SK-N-SH (cell line): ENCODE results near the gene CYP4F11. TPM values are rescaled to one million over a fixed set of nuclear protein-coding genes. Genes with fewer than 3 reads are reported as not detected.

ENCODE experiments used
- CTCF ChIA-PET: fragments of 300-600, 350-600 bp; formaldehyde crosslinking; extraction: SDS; loops from one replicate; lab custom pipeline; 2021; lab: Yijun Ruan, JAX
- POLR2A ChIA-PET: fragments of 350-600 bp; sonication (Branson Sonifier 250); formaldehyde crosslinking; extraction: SDS; loops from one replicate; lab custom pipeline; 2020; ENCODE audit warnings: antibody characterized with exemption, inconsistent platforms; lab: Yijun Ruan, JAX
- DNase-seq: peaks from one replicate; pipeline ENCODE4 v3.0.0; 2012
- H2AFZ ChIP-seq: fragments of 200-600 bp; sonication (generic); 2 replicates; pipeline ENCODE4 v1.8.1; 2016; ENCODE audit warnings: antibody characterized with exemption, mild to moderate bottlenecking, low read depth
- H3F3A ChIP-seq: fragments of 200-600 bp; sonication (generic); replicated peaks from 2 replicates; pipeline ENCODE3; 2016; ENCODE audit warnings: antibody characterized with exemption, mild to moderate bottlenecking; ENCODE audit not compliant: insufficient read depth
- H3K27ac ChIP-seq, 2 experiments: fragments of 200-500 bp in 1 of 2; fragments of 200-600 bp in 1 of 2; sonication (Bioruptor generic) in 1 of 2; sonication (generic), shearing (Covaris generic) in 1 of 2; 2 replicates each; pipeline versions ENCODE4 v1.5.1 to v1.6.1; 2014 to 2016; ENCODE audit warnings: low read depth in 2 of 2, inconsistent platforms in 1 of 2, low read length in 1 of 2, mild to moderate bottlenecking in 1 of 2, mixed read lengths in 1 of 2
- H3K27me3 ChIP-seq: fragments of 200-600 bp; sonication (generic), shearing (Covaris generic); 2 replicates; pipeline ENCODE4 v1.6.1; 2016; ENCODE audit warnings: mixed run types; ENCODE audit not compliant: insufficient read depth
- H3K36me3 ChIP-seq, 2 experiments: fragments of 200-500 bp in 1 of 2; fragments of 200-600 bp in 1 of 2; sonication (Bioruptor generic) in 1 of 2; sonication (generic) in 1 of 2; replicated peaks in 1 of 2; 2 replicates each; pipeline versions ENCODE3 to v1.5.1; 2014 to 2016; ENCODE audit warnings: low read length in 1 of 2, mild to moderate bottlenecking in 1 of 2; ENCODE audit not compliant: insufficient read depth in 2 of 2, control insufficient read depth in 1 of 2
- H3K4me1 ChIP-seq, 2 experiments: fragments of 200-500 bp in 1 of 2; fragments of 200-600 bp in 1 of 2; sonication (Bioruptor generic) in 1 of 2; sonication (generic), shearing (Covaris generic) in 1 of 2; 2 replicates each; pipeline versions ENCODE4 v1.5.1 to v1.6.1; 2014 to 2016; ENCODE audit warnings: low read depth in 1 of 2, low read length in 1 of 2, mixed run types in 1 of 2; ENCODE audit not compliant: insufficient read depth in 2 of 2, control insufficient read depth in 1 of 2
- H3K4me2 ChIP-seq: fragments of 200-600 bp; sonication (generic), shearing (Covaris generic); 2 replicates; pipeline ENCODE4 v1.6.1; 2017; ENCODE audit warnings: mixed run types
- H3K4me3 ChIP-seq, 2 experiments: fragments of 200-500 bp in 1 of 2; fragments of 200-600 bp in 1 of 2; sonication (Bioruptor generic) in 1 of 2; sonication (generic), shearing (Covaris generic) in 1 of 2; 2 replicates each; pipeline versions ENCODE4 v1.5.1 to v1.8.1; 2014 to 2016; ENCODE audit warnings: low read depth in 2 of 2, inconsistent platforms in 1 of 2, low read length in 1 of 2, mild to moderate bottlenecking in 1 of 2, mixed read lengths in 1 of 2, moderate library complexity in 1 of 2
- H3K79me2 ChIP-seq: fragments of 200-600 bp; sonication (generic); 2 replicates; pipeline ENCODE4 v1.8.1; 2017; ENCODE audit warnings: mild to moderate bottlenecking; ENCODE audit not compliant: insufficient read depth
- H3K9ac ChIP-seq: fragments of 200-600 bp; sonication (generic); 2 replicates; pipeline ENCODE4 v1.6.1; 2017; ENCODE audit warnings: mixed run types
- H3K9me2 ChIP-seq: fragments of 200-600 bp; sonication (generic); 2 replicates; pipeline ENCODE4 v1.6.1; 2017; ENCODE audit warnings: mixed run types
- H3K9me3 ChIP-seq: fragments of 200-600 bp; sonication (generic); 2 replicates; pipeline ENCODE4 v1.6.1; 2017; ENCODE audit warnings: mixed run types, mild to moderate bottlenecking, moderate library complexity
- H4K20me1 ChIP-seq: fragments of 200-600 bp; sonication (generic); 2 replicates; pipeline ENCODE4 v1.6.1; 2017; ENCODE audit warnings: mild to moderate bottlenecking, mixed run types; ENCODE audit not compliant: insufficient read depth
- FOXJ3 ChIP-seq: sonication (generic); formaldehyde crosslinking; IDR thresholded peaks from 2 replicates; pipeline ENCODE4 v1.5.1; 2020; ENCODE audit warnings: mild to moderate bottlenecking, missing genetic modification reagents
- FOXM1 ChIP-seq: IDR thresholded peaks from 2 replicates; pipeline ENCODE4 v1.4.0; 2012; ENCODE audit warnings: low read depth, mild to moderate bottlenecking
- GABPA ChIP-seq: IDR thresholded peaks from 2 replicates; pipeline ENCODE4 v1.4.0; 2012; ENCODE audit warnings: low read depth, mild to moderate bottlenecking
- MEF2A ChIP-seq: IDR thresholded peaks from 2 replicates; pipeline ENCODE4 v1.4.0; 2012; ENCODE audit warnings: low read depth, borderline replicate concordance
- MXI1 ChIP-seq: IDR thresholded peaks from 2 replicates; pipeline ENCODE4 v1.6.1; 2012; ENCODE audit warnings: mild to moderate bottlenecking, low read depth, low read length, improper control_type of control experiment
- NFIC ChIP-seq: IDR thresholded peaks from 2 replicates; pipeline ENCODE4 v1.4.0; 2012; ENCODE audit warnings: borderline replicate concordance
- NRF1 ChIP-seq: IDR thresholded peaks from 2 replicates; pipeline ENCODE4 v1.6.1; 2012; ENCODE audit warnings: low read depth, mild to moderate bottlenecking, low read length
- RAD21 ChIP-seq: IDR thresholded peaks from 2 replicates; pipeline ENCODE4 v1.6.1; 2012; ENCODE audit warnings: mild to moderate bottlenecking, low read length
- RXRA ChIP-seq: IDR thresholded peaks from 2 replicates; pipeline ENCODE4 v1.4.0; 2012; ENCODE audit warnings: low read depth, mild to moderate bottlenecking, borderline replicate concordance
- WGBS: methylation state at CpG from one replicate; pipeline ENCODE4 v1.1.6; 2017; ENCODE audit warnings: low lambda C conversion rate; 5-methylcytosine and 5-hydroxymethylcytosine counted together
- polyA plus RNA-seq, 3 experiments: library from polyadenylated mRNA; depleted of rRNA; stranded (reverse); fragments of >200 nt; gene quantifications; 2 replicates each; pipeline ENCODE4 v1.2.3, GENCODE V29; 2012
- TF ChIP-seq, protein P1 (sequence below): IDR thresholded peaks from 2 replicates; pipeline ENCODE4 v1.4.0; 2012; ENCODE audit warnings: low read depth, borderline replicate concordance
- TF ChIP-seq, protein P2 (sequence below): IDR thresholded peaks from 2 replicates; pipeline ENCODE4 v1.6.1; 2012; ENCODE audit warnings: mild to moderate bottlenecking, low read depth, low read length, moderate library complexity
- TF ChIP-seq, protein P3 (sequence below): fragments of 150-350 bp; IDR thresholded peaks from 2 replicates; pipeline ENCODE4 v1.6.1; 2017; ENCODE audit warnings: antibody characterized with exemption, low read length, low read depth, borderline replicate concordance
- TF ChIP-seq, protein P4 (sequence below): fragments of 200-600 bp; sonication (generic); IDR thresholded peaks from 2 replicates; pipeline ENCODE4 v1.6.1; 2017; ENCODE audit warnings: antibody characterized with exemption, mild to moderate bottlenecking, moderate library complexity
- TF ChIP-seq, protein P5 (sequence below): IDR thresholded peaks from 2 replicates; pipeline ENCODE4; 2012
- TF ChIP-seq, protein P6 (sequence below): IDR thresholded peaks from 2 replicates; pipeline ENCODE4 v1.4.0; 2012; ENCODE audit warnings: low read depth, borderline replicate concordance
- TF ChIP-seq, protein P7 (sequence below): IDR thresholded peaks from 2 replicates; pipeline ENCODE4 v1.4.0; 2012; ENCODE audit warnings: low read depth

The CYP4F11 gene
- polyA plus RNA-seq, 1 of the 3 experiments (the other 2 are of a cell fraction): 0.23 TPM

DNA sequence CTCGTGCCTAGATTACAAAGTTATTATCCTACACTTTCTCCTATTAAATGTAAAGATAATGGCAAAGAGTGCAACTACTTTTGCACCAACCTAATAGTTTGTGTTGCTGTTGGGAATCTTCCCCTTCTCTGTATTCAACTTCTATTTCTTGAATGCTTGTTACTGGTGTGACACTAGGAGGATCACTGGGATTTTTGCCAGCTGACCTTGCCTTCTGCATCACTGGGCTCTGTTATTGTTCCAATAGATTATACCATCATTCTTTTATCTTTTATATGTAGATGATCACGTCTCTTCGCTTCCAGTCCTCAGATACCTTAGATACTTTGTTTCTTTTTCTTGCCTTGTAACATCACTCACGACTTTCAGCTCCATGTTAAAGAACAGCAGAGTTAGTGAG is 11.0 kb upstream of the CYP4F11 start (continued):
- TF ChIP-seq, protein P1, sequence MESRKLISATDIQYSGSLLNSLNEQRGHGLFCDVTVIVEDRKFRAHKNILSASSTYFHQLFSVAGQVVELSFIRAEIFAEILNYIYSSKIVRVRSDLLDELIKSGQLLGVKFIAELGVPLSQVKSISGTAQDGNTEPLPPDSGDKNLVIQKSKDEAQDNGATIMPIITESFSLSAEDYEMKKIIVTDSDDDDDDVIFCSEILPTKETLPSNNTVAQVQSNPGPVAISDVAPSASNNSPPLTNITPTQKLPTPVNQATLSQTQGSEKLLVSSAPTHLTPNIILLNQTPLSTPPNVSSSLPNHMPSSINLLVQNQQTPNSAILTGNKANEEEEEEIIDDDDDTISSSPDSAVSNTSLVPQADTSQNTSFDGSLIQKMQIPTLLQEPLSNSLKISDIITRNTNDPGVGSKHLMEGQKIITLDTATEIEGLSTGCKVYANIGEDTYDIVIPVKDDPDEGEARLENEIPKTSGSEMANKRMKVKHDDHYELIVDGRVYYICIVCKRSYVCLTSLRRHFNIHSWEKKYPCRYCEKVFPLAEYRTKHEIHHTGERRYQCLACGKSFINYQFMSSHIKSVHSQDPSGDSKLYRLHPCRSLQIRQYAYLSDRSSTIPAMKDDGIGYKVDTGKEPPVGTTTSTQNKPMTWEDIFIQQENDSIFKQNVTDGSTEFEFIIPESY: no peak
- TF ChIP-seq, protein P2, sequence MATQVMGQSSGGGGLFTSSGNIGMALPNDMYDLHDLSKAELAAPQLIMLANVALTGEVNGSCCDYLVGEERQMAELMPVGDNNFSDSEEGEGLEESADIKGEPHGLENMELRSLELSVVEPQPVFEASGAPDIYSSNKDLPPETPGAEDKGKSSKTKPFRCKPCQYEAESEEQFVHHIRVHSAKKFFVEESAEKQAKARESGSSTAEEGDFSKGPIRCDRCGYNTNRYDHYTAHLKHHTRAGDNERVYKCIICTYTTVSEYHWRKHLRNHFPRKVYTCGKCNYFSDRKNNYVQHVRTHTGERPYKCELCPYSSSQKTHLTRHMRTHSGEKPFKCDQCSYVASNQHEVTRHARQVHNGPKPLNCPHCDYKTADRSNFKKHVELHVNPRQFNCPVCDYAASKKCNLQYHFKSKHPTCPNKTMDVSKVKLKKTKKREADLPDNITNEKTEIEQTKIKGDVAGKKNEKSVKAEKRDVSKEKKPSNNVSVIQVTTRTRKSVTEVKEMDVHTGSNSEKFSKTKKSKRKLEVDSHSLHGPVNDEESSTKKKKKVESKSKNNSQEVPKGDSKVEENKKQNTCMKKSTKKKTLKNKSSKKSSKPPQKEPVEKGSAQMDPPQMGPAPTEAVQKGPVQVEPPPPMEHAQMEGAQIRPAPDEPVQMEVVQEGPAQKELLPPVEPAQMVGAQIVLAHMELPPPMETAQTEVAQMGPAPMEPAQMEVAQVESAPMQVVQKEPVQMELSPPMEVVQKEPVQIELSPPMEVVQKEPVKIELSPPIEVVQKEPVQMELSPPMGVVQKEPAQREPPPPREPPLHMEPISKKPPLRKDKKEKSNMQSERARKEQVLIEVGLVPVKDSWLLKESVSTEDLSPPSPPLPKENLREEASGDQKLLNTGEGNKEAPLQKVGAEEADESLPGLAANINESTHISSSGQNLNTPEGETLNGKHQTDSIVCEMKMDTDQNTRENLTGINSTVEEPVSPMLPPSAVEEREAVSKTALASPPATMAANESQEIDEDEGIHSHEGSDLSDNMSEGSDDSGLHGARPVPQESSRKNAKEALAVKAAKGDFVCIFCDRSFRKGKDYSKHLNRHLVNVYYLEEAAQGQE: no peak
- TF ChIP-seq NFIC: no peak
- no peak for TF ChIP-seq GABPA
- no peak for TF ChIP-seq MXI1
- TF ChIP-seq, protein P3, sequence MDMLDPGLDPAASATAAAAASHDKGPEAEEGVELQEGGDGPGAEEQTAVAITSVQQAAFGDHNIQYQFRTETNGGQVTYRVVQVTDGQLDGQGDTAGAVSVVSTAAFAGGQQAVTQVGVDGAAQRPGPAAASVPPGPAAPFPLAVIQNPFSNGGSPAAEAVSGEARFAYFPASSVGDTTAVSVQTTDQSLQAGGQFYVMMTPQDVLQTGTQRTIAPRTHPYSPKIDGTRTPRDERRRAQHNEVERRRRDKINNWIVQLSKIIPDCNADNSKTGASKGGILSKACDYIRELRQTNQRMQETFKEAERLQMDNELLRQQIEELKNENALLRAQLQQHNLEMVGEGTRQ: no peak
- TF ChIP-seq RAD21: no peak
- TF ChIP-seq, all 33 proteins: peak for 0

DNA sequence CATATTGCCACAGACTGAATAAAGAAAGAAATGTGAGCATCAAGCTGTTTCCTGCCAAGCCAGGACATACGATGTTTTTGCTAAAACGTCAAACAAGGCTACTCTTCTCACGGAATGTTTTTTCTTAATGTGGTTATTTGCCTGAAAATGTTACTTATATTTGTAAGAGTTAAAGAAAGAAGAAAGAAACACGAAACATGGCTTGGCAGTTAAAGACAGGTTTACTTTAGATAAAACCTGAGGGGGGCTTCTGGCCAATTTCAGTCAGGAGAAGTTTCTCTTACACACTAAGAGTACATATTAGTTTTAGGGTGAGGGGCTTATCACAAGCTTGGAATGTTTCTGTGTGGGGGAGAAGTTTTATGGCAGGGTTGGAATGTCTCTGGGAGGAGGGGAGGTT is 10.1 kb upstream of the CYP4F11 start:
- H3K36me3 ChIP-seq: no peaks in the 10 kb centered on the region
- DNase-seq: no peak
- WGBS: 6% methylated on average over 4 of the region's 4 CpGs
- ChIA-PET POLR2A (no interaction called here), CTCF (no interaction called here)
- H3K79me2 ChIP-seq: no peaks in the 10 kb centered on the region
- H3K9ac ChIP-seq: no peak overlapping the region
- no peaks in the 10 kb centered on the region for H3K4me1 ChIP-seq
- H3K27me3 ChIP-seq: no peaks in the 10 kb centered on the region; the same call in 1 of the 2 replicates
- H3K4me2 ChIP-seq: no peak overlapping the region
- H3F3A ChIP-seq: no peaks in the 10 kb centered on the region
- peaks cover 8% of the 10 kb centered on the region; the same call in 1 of the 2 replicates for H3K9me3 ChIP-seq
- no peak overlapping the region for H3K27ac ChIP-seq
- no peaks in the 10 kb centered on the region for H4K20me1 ChIP-seq
- H2AFZ ChIP-seq: no peak overlapping the region
- no peak overlapping the region for H3K4me3 ChIP-seq
- no peaks in the 10 kb centered on the region for H3K9me2 ChIP-seq
- TF ChIP-seq RXRA: no peak
- no peak for TF ChIP-seq RAD21
- TF ChIP-seq NFIC: no peak
- no peak for TF ChIP-seq MEF2A
- TF ChIP-seq NRF1: no peak
- TF ChIP-seq, protein P3: no peak
- no peak for TF ChIP-seq FOXM1
- TF ChIP-seq FOXJ3 (CRISPR knock-in tag): no peak
- TF ChIP-seq, protein P4, sequence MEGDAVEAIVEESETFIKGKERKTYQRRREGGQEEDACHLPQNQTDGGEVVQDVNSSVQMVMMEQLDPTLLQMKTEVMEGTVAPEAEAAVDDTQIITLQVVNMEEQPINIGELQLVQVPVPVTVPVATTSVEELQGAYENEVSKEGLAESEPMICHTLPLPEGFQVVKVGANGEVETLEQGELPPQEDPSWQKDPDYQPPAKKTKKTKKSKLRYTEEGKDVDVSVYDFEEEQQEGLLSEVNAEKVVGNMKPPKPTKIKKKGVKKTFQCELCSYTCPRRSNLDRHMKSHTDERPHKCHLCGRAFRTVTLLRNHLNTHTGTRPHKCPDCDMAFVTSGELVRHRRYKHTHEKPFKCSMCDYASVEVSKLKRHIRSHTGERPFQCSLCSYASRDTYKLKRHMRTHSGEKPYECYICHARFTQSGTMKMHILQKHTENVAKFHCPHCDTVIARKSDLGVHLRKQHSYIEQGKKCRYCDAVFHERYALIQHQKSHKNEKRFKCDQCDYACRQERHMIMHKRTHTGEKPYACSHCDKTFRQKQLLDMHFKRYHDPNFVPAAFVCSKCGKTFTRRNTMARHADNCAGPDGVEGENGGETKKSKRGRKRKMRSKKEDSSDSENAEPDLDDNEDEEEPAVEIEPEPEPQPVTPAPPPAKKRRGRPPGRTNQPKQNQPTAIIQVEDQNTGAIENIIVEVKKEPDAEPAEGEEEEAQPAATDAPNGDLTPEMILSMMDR: no peak
- TF ChIP-seq, protein P1: no peak
- TF ChIP-seq, protein P5, sequence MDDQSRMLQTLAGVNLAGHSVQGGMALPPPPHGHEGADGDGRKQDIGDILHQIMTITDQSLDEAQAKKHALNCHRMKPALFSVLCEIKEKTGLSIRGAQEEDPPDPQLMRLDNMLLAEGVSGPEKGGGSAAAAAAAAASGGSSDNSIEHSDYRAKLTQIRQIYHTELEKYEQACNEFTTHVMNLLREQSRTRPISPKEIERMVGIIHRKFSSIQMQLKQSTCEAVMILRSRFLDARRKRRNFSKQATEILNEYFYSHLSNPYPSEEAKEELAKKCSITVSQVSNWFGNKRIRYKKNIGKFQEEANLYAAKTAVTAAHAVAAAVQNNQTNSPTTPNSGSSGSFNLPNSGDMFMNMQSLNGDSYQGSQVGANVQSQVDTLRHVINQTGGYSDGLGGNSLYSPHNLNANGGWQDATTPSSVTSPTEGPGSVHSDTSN: no peak
- no peak for TF ChIP-seq GABPA
- TF ChIP-seq, protein P6, sequence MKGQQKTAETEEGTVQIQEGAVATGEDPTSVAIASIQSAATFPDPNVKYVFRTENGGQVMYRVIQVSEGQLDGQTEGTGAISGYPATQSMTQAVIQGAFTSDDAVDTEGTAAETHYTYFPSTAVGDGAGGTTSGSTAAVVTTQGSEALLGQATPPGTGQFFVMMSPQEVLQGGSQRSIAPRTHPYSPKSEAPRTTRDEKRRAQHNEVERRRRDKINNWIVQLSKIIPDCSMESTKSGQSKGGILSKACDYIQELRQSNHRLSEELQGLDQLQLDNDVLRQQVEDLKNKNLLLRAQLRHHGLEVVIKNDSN: no peak
- TF ChIP-seq, protein P7, sequence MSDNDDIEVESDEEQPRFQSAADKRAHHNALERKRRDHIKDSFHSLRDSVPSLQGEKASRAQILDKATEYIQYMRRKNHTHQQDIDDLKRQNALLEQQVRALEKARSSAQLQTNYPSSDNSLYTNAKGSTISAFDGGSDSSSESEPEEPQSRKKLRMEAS: no peak
